ENCODE results near the gene PTPRM. TPM values are rescaled to one million over a fixed set of nuclear protein-coding genes. Genes with fewer than 3 reads are reported as not detected.

Gene PTPRM
- total and polyA plus RNA-seq, 2 donors = 60.9 to 112 TPM

- H3K4me3 ChIP-seq (ENCODE audit: low read depth, low read length) = no peak overlapping the region
- no peaks in the 10 kb centered on the region for H3K36me3 ChIP-seq (ENCODE audit: insufficient read depth)
- 94% methylated on average over 3 of the region's 3 CpGs for WGBS
- H3K4me1 ChIP-seq (ENCODE audit: insufficient read depth) = no peaks in the 10 kb centered on the region
- DNase-seq (ENCODE audit: extremely low spot score) = no peak
- H3K27ac ChIP-seq (ENCODE audit: low read depth) = no peak overlapping the region
Measured at GRCh38 chr18:8351161-8351560, 784.0 kb downstream of the PTPRM start.

DNA sequence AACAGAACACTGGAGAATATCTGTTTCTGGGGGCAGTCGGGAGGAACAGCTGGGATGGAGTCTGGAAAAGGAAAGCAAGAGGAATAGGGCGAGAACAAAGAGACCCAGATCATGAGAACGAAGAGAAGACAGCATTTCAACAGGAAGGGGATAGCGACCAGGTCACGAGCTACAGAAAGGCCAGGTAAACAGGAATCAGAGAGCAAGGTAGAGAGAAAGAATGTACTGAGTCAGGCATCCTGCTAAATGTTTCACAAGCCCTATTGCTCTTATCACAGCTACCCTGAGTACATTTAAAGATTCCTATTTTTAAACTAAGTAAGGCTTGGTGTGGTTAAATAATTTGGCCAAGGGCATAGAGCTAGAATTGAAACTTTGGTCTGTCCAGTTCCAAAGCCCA is 787.2 kb downstream of the PTPRM start:
- 81% methylated on average over 5 of the region's 5 CpGs for WGBS
- Histone ChIP-seq H3K27ac (ENCODE audit: low read depth) (no peak overlapping the region), H3K4me1 (ENCODE audit: insufficient read depth) (no peaks in the 10 kb centered on the region), H3K4me3 (ENCODE audit: low read depth, low read length) (no peak overlapping the region), H3K36me3 (ENCODE audit: insufficient read depth) (no peaks in the 10 kb centered on the region)
- DNase-seq (ENCODE audit: extremely low spot score) = no peak

- DNase-seq (ENCODE audit: extremely low spot score) = no peak
- no peaks in the 10 kb centered on the region for H3K36me3 ChIP-seq (ENCODE audit: insufficient read depth)
- no peaks in the 10 kb centered on the region for H3K4me1 ChIP-seq (ENCODE audit: insufficient read depth)
- H3K4me3 ChIP-seq (ENCODE audit: low read depth, low read length) = no peak overlapping the region
- 90% methylated on average over 3 of the region's 3 CpGs for WGBS
- no peak overlapping the region for H3K27ac ChIP-seq (ENCODE audit: low read depth)
Measured at GRCh38 chr18:8356001-8356400, 788.9 kb downstream of the PTPRM start.

- 88% methylated on average over 10 of the region's 10 CpGs for WGBS
- Histone ChIP-seq H3K36me3 (ENCODE audit: insufficient read depth) (no peaks in the 10 kb centered on the region), H3K4me3 (ENCODE audit: low read depth, low read length) (no peak overlapping the region), H3K4me1 (ENCODE audit: insufficient read depth) (no peaks in the 10 kb centered on the region), H3K27ac (ENCODE audit: low read depth) (no peak overlapping the region)
- DNase-seq (ENCODE audit: extremely low spot score) = no peak
Measured at GRCh38 chr18:8357320-8357719, 790.2 kb downstream of the PTPRM start.

DNA sequence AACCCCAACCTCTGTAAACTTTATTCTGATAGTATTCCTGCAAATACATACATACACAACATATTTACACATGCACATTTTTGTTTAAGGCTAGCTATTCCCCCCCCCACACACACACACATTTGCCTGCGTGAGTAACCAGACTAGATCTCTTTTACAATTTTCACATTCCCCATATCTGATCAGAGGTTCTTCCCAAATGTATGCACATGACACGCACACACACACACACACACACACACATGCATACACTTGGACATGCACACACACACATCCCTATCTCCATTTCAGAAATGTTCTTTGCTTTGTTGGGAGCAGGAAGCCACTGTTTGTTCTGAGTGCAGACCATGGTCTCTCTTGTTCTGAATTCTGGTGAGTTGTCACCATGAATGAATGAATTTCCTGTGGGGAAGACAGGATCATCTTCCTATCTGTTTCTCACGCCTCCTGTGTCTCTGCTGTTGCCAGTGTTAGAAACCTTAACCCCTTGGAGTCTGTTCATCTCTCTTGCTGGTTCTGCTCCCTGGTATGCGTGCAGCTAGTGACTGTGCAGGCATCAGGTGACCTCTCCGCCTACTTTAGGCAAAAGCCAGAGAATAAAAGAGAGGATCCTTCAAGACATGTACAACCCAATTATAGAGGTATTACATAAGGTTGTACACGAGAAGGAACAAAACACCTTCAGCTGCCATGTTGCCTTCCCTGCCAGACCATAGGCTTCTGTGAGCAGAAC is 791.1 kb downstream of the PTPRM start:
- DNase-seq (ENCODE audit: extremely low spot score) = no peak
- WGBS = 88% methylated on average over 6 of the region's 6 CpGs
- Histone ChIP-seq H3K27ac (ENCODE audit: low read depth) (no peak overlapping the region), H3K36me3 (ENCODE audit: insufficient read depth) (no peaks in the 10 kb centered on the region), H3K4me3 (ENCODE audit: low read depth, low read length) (no peak overlapping the region), H3K4me1 (ENCODE audit: insufficient read depth) (no peaks in the 10 kb centered on the region)

DNA sequence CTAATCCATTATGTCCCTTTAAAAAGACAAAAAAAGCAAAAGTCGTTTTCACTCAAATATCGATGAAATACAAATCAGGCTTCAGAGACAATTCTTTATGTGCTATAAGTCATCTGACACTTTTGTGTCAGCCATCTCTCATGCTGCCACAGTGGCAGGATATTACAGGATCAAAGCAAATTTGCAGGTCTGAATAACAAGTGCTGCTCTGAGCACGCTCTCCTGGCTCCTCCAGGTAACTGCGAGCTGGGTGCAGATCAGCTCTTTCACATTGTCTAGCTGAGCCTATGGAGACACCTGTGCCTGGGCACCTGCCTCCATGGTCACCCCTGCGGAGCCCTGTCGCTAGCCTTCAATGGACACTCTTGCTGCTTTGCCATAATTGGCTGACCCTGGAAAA is 792.0 kb downstream of the PTPRM start:
- Histone ChIP-seq H3K4me3 (ENCODE audit: low read depth, low read length) (no peak overlapping the region), H3K27ac (ENCODE audit: low read depth) (no peak overlapping the region), H3K4me1 (ENCODE audit: insufficient read depth) (no peaks in the 10 kb centered on the region), H3K36me3 (ENCODE audit: insufficient read depth) (no peaks in the 10 kb centered on the region)
- no peak for DNase-seq (ENCODE audit: extremely low spot score)
- 95% methylated on average over 6 of the region's 6 CpGs for WGBS

- Histone ChIP-seq H3K4me3 (ENCODE audit: low read depth, low read length) (no peak overlapping the region), H3K27ac (ENCODE audit: low read depth) (no peak overlapping the region), H3K4me1 (ENCODE audit: insufficient read depth) (no peaks in the 10 kb centered on the region), H3K36me3 (ENCODE audit: insufficient read depth) (no peaks in the 10 kb centered on the region)
- 95% methylated on average over 8 of the region's 8 CpGs for WGBS
- no peak for DNase-seq (ENCODE audit: extremely low spot score)
Measured at GRCh38 chr18:8359481-8359880, 792.4 kb downstream of the PTPRM start.

DNA sequence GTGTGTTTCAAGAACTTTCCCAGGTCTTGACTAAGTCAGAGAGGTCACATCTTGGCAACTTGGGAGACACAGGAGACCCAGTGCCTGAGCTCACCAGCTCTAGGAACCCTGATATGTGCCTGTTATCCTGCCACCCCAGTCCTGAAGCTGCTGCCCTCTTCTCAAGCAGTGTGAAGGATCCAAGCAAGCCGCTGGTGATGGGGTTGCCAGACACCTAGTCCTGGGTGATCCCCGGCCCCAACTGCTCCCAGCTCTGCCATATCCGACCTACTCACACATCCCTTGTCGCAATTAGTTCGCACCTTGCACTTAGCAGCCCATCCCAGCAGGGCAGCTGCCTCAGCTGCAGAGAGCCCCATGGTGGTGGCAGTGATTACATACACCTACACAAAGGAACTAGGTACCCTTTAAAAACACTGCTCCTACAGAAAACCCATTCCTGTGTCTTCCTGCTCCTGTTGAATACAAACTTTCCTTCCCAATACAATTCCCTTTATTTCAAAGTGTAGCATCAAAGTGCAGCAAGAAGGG is 794.9 kb downstream of the PTPRM start:
- WGBS = 95% methylated on average over 5 of the region's 5 CpGs
- Histone ChIP-seq H3K27ac (ENCODE audit: low read depth) (no peak overlapping the region), H3K4me3 (ENCODE audit: low read depth, low read length) (no peak overlapping the region), H3K4me1 (ENCODE audit: insufficient read depth) (no peaks in the 10 kb centered on the region), H3K36me3 (ENCODE audit: insufficient read depth) (no peaks in the 10 kb centered on the region)
- DNase-seq (ENCODE audit: extremely low spot score) = no peak

DNA sequence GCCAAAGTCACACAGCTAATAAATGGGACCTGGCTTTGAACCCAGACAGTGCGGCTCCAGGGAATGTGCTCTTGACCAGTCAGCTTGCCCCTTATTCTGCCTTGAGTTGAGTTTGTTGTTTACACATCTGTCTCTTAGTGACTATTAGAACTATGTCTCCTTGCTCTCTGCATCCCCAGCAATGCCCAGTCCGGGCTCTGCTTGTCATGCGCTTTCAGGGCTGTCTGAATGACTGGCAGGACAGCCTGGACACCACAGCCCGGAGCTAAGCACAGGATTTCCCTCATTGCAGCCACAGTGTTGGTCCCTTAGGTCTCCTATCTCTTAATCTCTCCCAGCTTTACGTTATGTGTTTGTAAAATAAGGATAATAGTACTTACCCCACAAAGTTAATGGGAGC is 795.7 kb downstream of the PTPRM start:
- H3K4me1 ChIP-seq (ENCODE audit: insufficient read depth) = no peaks in the 10 kb centered on the region
- no peak overlapping the region for H3K27ac ChIP-seq (ENCODE audit: low read depth)
- no peak for DNase-seq (ENCODE audit: extremely low spot score)
- no peaks in the 10 kb centered on the region for H3K36me3 ChIP-seq (ENCODE audit: insufficient read depth)
- no peak overlapping the region for H3K4me3 ChIP-seq (ENCODE audit: low read depth, low read length)
- 93% methylated on average over 5 of the region's 5 CpGs for WGBS

- no peak overlapping the region for H3K27ac ChIP-seq (ENCODE audit: low read depth)
- WGBS = 44% methylated on average over 2 of the region's 2 CpGs
- no peak for DNase-seq (ENCODE audit: extremely low spot score)
- H3K4me3 ChIP-seq (ENCODE audit: low read depth, low read length) = no peak overlapping the region
- no peaks in the 10 kb centered on the region for H3K4me1 ChIP-seq (ENCODE audit: insufficient read depth)
- no peaks in the 10 kb centered on the region for H3K36me3 ChIP-seq (ENCODE audit: insufficient read depth)
Measured at GRCh38 chr18:8364385-8364784, 797.3 kb downstream of the PTPRM start.

- H3K36me3 ChIP-seq (ENCODE audit: insufficient read depth) = no peaks in the 10 kb centered on the region
- no peak overlapping the region for H3K27ac ChIP-seq (ENCODE audit: low read depth)
- 88% methylated on average over 5 of the region's 5 CpGs for WGBS
- no peaks in the 10 kb centered on the region for H3K4me1 ChIP-seq (ENCODE audit: insufficient read depth)
- no peak overlapping the region for H3K4me3 ChIP-seq (ENCODE audit: low read depth, low read length)
- DNase-seq (ENCODE audit: extremely low spot score) = no peak
Measured at GRCh38 chr18:8365006-8365405, 797.9 kb downstream of the PTPRM start.

- Histone ChIP-seq H3K4me1 (ENCODE audit: insufficient read depth) (no peaks in the 10 kb centered on the region), H3K36me3 (ENCODE audit: insufficient read depth) (no peaks in the 10 kb centered on the region), H3K27ac (ENCODE audit: low read depth) (no peak overlapping the region), H3K4me3 (ENCODE audit: low read depth, low read length) (no peak overlapping the region)
- no peak for DNase-seq (ENCODE audit: extremely low spot score)
- WGBS = 97% methylated on average over 2 of the region's 2 CpGs
Measured at GRCh38 chr18:8365528-8365927, 798.4 kb downstream of the PTPRM start.

DNA sequence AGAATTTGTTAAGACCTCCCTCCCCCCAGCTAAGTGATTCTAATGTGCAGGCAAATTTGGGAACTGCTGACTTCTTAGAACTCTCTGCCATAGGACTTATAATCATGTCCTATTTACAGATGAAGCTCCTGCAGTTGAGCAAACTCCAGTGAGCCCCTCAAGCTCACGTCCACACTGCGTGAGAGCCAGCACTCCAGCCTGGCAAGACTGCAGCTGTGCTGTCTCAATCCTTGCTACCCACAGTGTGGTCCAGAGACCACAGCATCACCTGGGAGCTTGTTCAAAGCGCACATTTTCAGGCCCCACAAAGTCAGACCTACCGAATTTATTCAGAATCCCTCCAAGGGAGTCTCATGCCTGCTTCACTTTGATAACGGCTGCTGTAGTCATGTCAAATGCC is 799.0 kb downstream of the PTPRM start:
- Histone ChIP-seq H3K4me3 (ENCODE audit: low read depth, low read length) (no peak overlapping the region), H3K36me3 (ENCODE audit: insufficient read depth) (no peaks in the 10 kb centered on the region), H3K27ac (ENCODE audit: low read depth) (no peak overlapping the region), H3K4me1 (ENCODE audit: insufficient read depth) (no peaks in the 10 kb centered on the region)
- 96% methylated on average over 5 of the region's 5 CpGs for WGBS
- DNase-seq (ENCODE audit: extremely low spot score) = no peak

DNA sequence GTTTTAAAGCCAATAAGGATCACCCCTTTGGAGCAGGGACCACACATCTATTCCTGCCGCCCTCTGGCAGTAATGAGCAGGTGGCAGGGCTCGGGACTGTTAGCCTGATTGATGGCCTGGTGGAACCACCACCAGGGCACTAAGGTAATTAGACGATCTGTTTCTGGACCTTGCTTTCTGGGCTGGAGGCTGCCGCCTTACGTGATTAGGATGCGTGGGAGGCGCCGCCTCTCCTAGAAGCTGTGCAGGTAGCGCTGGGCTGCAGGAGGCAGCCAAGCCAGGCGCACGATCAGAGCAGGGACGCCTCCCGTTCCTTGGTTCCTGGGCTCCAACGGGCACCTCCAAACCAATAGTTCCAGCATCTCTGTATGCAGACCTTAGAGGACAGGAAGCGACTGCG is 799.5 kb downstream of the PTPRM start:
- H3K4me3 ChIP-seq (ENCODE audit: low read depth, low read length) = no peak overlapping the region
- DNase-seq (ENCODE audit: extremely low spot score) = no peak
- 81% methylated on average over 16 of the region's 16 CpGs for WGBS

More for the DNA sequence above, 799.5 kb downstream of the PTPRM start:
- no peak overlapping the region for H3K27ac ChIP-seq (ENCODE audit: low read depth)
- H3K4me1 ChIP-seq (ENCODE audit: insufficient read depth) = no peaks in the 10 kb centered on the region
- no peaks in the 10 kb centered on the region for H3K36me3 ChIP-seq (ENCODE audit: insufficient read depth)

All from urinary bladder (tissue), 4 donors.